Endothelial cell of umbilical vein (primary cell): ENCODE measurements around the gene MLLT1. TPM values are rescaled to one million over a fixed set of nuclear protein-coding genes. Genes with fewer than 3 reads are reported as not detected.
A peak's percentile ranks its signal among the peaks of the same experiment; 100 is the strongest.

Source experiments
- BruUV-seq: library from RNA; stranded (reverse); fragments of 400-500 nt; replicated peaks from 2 replicates; lab custom pipeline; 2021; lab: Mats Ljungman, UMichigan
- CTCF ChIA-PET: fragments of 300-600, 350-600 bp; sonication (Branson Sonifier 250); formaldehyde crosslinking; loops from one replicate; lab custom pipeline; 2021; ENCODE audit warnings: antibody characterized with exemption, inconsistent platforms; lab: Charles Lee
- POLR2A ChIA-PET: fragments of 300-600, 350-600 bp; sonication (Branson Sonifier 250); formaldehyde crosslinking; loops from one replicate; lab custom pipeline; 2021; ENCODE audit warnings: antibody characterized with exemption, inconsistent platforms; lab: Charles Lee
- DNase-seq: peaks from one replicate; pipeline ENCODE4 v3.0.0-alpha.2; 2011; ENCODE audit warnings: low read depth, low spot score
- FAIRE-seq: peaks from 2 replicates; lab custom pipeline; 2011; peaks lifted over from hg19 to GRCh38; lab: Jason Lieb, UNC
- H2AFZ ChIP-seq: 2 replicates; pipeline ENCODE4 v1.6.0; 2012; ENCODE audit warnings: low read depth, low read length, control low read depth, inconsistent platforms
- H3K27ac ChIP-seq: 2 replicates; pipeline ENCODE4 v1.5.1; 2011; ENCODE audit warnings: low read depth, mild to moderate bottlenecking, control low read depth, low read length, moderate library complexity; ENCODE audit not compliant: insufficient read depth
- H3K27me3 ChIP-seq, 2 experiments: 2 replicates each; pipeline versions ENCODE4 v1.6.0 to v1.6.1; 2011; ENCODE audit warnings: low read length in 2 of 2, mixed read lengths in 1 of 2; ENCODE audit not compliant: control insufficient read depth in 2 of 2, insufficient read depth in 2 of 2
- H3K36me3 ChIP-seq, 2 experiments: 2 replicates in 1 of 2; 3 replicates in 1 of 2; pipeline ENCODE4 v1.5.1; 2011; ENCODE audit warnings: low read length in 2 of 2, mild to moderate bottlenecking in 1 of 2, moderate library complexity in 1 of 2; ENCODE audit not compliant: control insufficient read depth in 2 of 2, insufficient read depth in 2 of 2; ENCODE audit errors: extremely low read depth in 1 of 2
- H3K4me1 ChIP-seq: 3 replicates; pipeline ENCODE4 v1.5.1; 2011; ENCODE audit warnings: mild to moderate bottlenecking, low read length; ENCODE audit not compliant: control insufficient read depth, insufficient read depth; ENCODE audit errors: extremely low read depth
- H3K4me2 ChIP-seq: 2 replicates; pipeline ENCODE4 v1.6.1; 2011; ENCODE audit warnings: low read length, control low read depth, mixed read lengths; ENCODE audit not compliant: insufficient read depth
- H3K4me3 ChIP-seq, 3 experiments: fragments of 200-600 bp in 1 of 3; sonication (generic), shearing (Covaris generic) in 1 of 3; replicated peaks in 1 of 3; 2 replicates each; pipeline ENCODE4 v1.5.1; 2011 to 2016; ENCODE audit warnings: control low read depth in 3 of 3, low read length in 3 of 3, mild to moderate bottlenecking in 2 of 3, inconsistent platforms in 1 of 3, low read depth in 1 of 3, moderate library complexity in 1 of 3; ENCODE audit not compliant: insufficient read depth in 1 of 3
- H3K79me2 ChIP-seq: 2 replicates; pipeline ENCODE4 v1.6.0; 2012; ENCODE audit warnings: low read length, inconsistent platforms; ENCODE audit not compliant: control insufficient read depth, insufficient read depth
- H3K9ac ChIP-seq: replicated peaks from 2 replicates; pipeline ENCODE3; 2011; ENCODE audit warnings: low read length, control low read depth; ENCODE audit not compliant: insufficient read depth; ENCODE audit errors: extremely low read depth
- H3K9me1 ChIP-seq: replicated peaks from 3 replicates; pipeline ENCODE4 v1.6.0; 2011; ENCODE audit warnings: mild to moderate bottlenecking, low read length; ENCODE audit not compliant: control insufficient read depth, insufficient read depth; ENCODE audit errors: extremely low read depth
- H3K9me3 ChIP-seq: replicated peaks from 2 replicates; pipeline ENCODE4 v1.5.1; 2012; ENCODE audit warnings: low read length, inconsistent platforms; ENCODE audit not compliant: control insufficient read depth, insufficient read depth
- H4K20me1 ChIP-seq: replicated peaks from 2 replicates; pipeline ENCODE3; 2011; ENCODE audit warnings: mild to moderate bottlenecking, low read length; ENCODE audit not compliant: control insufficient read depth, insufficient read depth; ENCODE audit errors: extremely low read depth
- EZH2 ChIP-seq: IDR thresholded peaks from 2 replicates; pipeline ENCODE4 v1.6.1; 2012; ENCODE audit warnings: borderline replicate concordance, low read depth, mild to moderate bottlenecking, moderate library complexity, low read length, inconsistent platforms; ENCODE audit not compliant: severe bottlenecking
- JUN ChIP-seq: IDR thresholded peaks from 2 replicates; pipeline ENCODE4 v1.6.1; 2011; ENCODE audit warnings: borderline replicate concordance, low read depth; ENCODE audit not compliant: insufficient read length, insufficient read depth
- MYC ChIP-seq: IDR thresholded peaks from one replicate; pipeline ENCODE4 v1.6.1; 2011; ENCODE audit warnings: mild to moderate bottlenecking, low read depth, low read length
- dilution Hi-C: fragments of 300-500 bp; cut with MboI; formaldehyde crosslinking; loops from one replicate; pipeline ENCODE4 v1.15.0; 2019; ENCODE audit warnings: low sequenced_read_pairs; ENCODE audit not compliant: extremely low pct_ligation_motif_present
- intact Hi-C: fragments of 100-400 bp; cut with micrococcal nuclease; formaldehyde crosslinking; loops from one replicate; pipeline ENCODE4 v1.10.0; 2022
- polyA plus RNA-seq, 4 experiments: library from polyadenylated mRNA; depleted of rRNA in 3 of 4; stranded (reverse) in 3 of 4; unstranded in 1 of 4; fragments of >200 nt; gene quantifications; 2 replicates each; pipeline versions ENCODE4 v1.2.1 to v1.2.3, GENCODE V29; 2011 to 2012; ENCODE audit warnings: missing spikeins in 1 of 4
- total RNA-seq: library from RNA; stranded (reverse); gene quantifications from 2 replicates; pipeline ENCODE4 v1.2.3, GENCODE V29; 2021
- TF ChIP-seq, protein P1 (sequence below): IDR thresholded peaks from 2 replicates; pipeline ENCODE4 v1.6.1; 2011; ENCODE audit not compliant: insufficient read depth, insufficient read length

Gene MLLT1
- total and polyA plus RNA-seq, 2 donors (not counting 3 experiments of a cell fraction or from before 2014, with no cell fraction given), result 43.9 to 84.8 TPM

- dilution Hi-C loops (no loop called here), intact Hi-C loops (no loop called here)
- TF ChIP-seq EZH2 (no peak), JUN (no peak)
- TF ChIP-seq, protein P1, sequence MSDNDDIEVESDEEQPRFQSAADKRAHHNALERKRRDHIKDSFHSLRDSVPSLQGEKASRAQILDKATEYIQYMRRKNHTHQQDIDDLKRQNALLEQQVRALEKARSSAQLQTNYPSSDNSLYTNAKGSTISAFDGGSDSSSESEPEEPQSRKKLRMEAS, result no peak
- DNase-seq (no peak), FAIRE-seq (no peak)
- Histone ChIP-seq H3K9ac (no peak overlapping the region), H3K36me3 (peaks cover 3 to 32% of the 10 kb centered on the region in 2 experiments), H3K4me1 (no peaks in the 10 kb centered on the region), H3K9me1 (no peaks in the 10 kb centered on the region), H3K9me3 (no peaks in the 10 kb centered on the region), H3K4me2 (no peak overlapping the region), H3K79me2 (no peaks in the 10 kb centered on the region), H2AFZ (no peak overlapping the region), H3K27me3 (no peaks in the 10 kb centered on the region), H3K27ac (no peak overlapping the region), H3K4me3 (no peak overlapping the region), H4K20me1 (no peaks in the 10 kb centered on the region)
- TSS peak; percentile 41 for BruUV-seq
- CTCF ChIA-PET, result interaction anchor here (0.9 kb wide), 1 partner anchor 27 kb away, joined by 3 read pairs; no protein-coding TSS in a partner anchor
- POLR2A ChIA-PET, result no interaction called here
These were observed 68.8 kb downstream of the MLLT1 start for GRCh38 chr19:6210721-6211600.

- dilution Hi-C loops (no loop called here), intact Hi-C loops (no loop called here)
- DNase-seq (no peak), FAIRE-seq (no peak)
- CTCF ChIA-PET, result interaction anchor here (0.9 kb wide), 1 partner anchor 28 kb away, joined by 3 read pairs; no protein-coding TSS in a partner anchor
- no TSS peak for BruUV-seq
- POLR2A ChIA-PET, result no interaction called here
- TF ChIP-seq MYC, result no peak
- Histone ChIP-seq H3K9me1 (no peaks in the 10 kb centered on the region), H3K36me3 (peaks cover 3 to 24% of the 10 kb centered on the region in 2 experiments), H2AFZ (no peak overlapping the region), H3K27me3 (no peaks in the 10 kb centered on the region), H3K4me2 (no peak overlapping the region), H3K4me1 (no peaks in the 10 kb centered on the region), H3K79me2 (no peaks in the 10 kb centered on the region), H3K27ac (no peak overlapping the region), H4K20me1 (no peaks in the 10 kb centered on the region), H3K9ac (no peak overlapping the region), H3K9me3 (no peaks in the 10 kb centered on the region), H3K4me3 (no peak overlapping the region)
These were observed 69.7 kb downstream of the MLLT1 start for GRCh38 chr19:6210091-6210490.
